Mesothelial cell of epicardium (in vitro differentiated cells): ENCODE results near the gene SLC2A4. TPM values are rescaled to one million over a fixed set of nuclear protein-coding genes. Genes with fewer than 3 reads are reported as not detected.
A peak's percentile ranks its signal among the peaks of the same experiment; 100 is the strongest.

Experiments used
- DNase-seq, 2 experiments: peaks; one replicate each; pipeline ENCODE4 v3.0.0; 2021; ENCODE audit warnings: low spot score in 2 of 2; ENCODE audit not compliant: unreplicated experiment in 2 of 2
- H3K27ac Mint-ChIP-seq: 2 replicates; pipeline ENCODE4 v1.8.0; 2021; ENCODE audit warnings: mixed read lengths
- H3K27me3 Mint-ChIP-seq: 2 replicates; pipeline ENCODE4 v1.8.0; 2021; ENCODE audit warnings: low read depth, mixed read lengths
- H3K36me3 Mint-ChIP-seq: 2 replicates; pipeline ENCODE4 v1.8.0; 2021; ENCODE audit warnings: mixed read lengths
- H3K4me1 Mint-ChIP-seq: 2 replicates; pipeline ENCODE4 v1.8.0; 2021; ENCODE audit warnings: mixed read lengths
- H3K4me3 Mint-ChIP-seq: 2 replicates; pipeline ENCODE4 v1.8.0; 2021; ENCODE audit warnings: mild to moderate bottlenecking, moderate library complexity, mixed read lengths
- H3K9me3 Mint-ChIP-seq: 2 replicates; pipeline ENCODE4 v1.8.0; 2021; ENCODE audit warnings: mixed read lengths
- total RNA-seq: library from RNA; stranded (reverse); gene quantifications from 3 replicates; pipeline ENCODE4 v1.2.1, GENCODE V29; 2021
- TF ChIP-seq, protein P1 (sequence below): fragments of 200-600 bp; sonication (generic); IDR thresholded peaks from one replicate; pipeline ENCODE4 v1.5.0; 2021; ENCODE audit warnings: antibody characterized with exemption; ENCODE audit not compliant: unreplicated experiment

Gene SLC2A4
- total RNA-seq, 1 donor from 2014 or later: 1.6 TPM

DNA sequence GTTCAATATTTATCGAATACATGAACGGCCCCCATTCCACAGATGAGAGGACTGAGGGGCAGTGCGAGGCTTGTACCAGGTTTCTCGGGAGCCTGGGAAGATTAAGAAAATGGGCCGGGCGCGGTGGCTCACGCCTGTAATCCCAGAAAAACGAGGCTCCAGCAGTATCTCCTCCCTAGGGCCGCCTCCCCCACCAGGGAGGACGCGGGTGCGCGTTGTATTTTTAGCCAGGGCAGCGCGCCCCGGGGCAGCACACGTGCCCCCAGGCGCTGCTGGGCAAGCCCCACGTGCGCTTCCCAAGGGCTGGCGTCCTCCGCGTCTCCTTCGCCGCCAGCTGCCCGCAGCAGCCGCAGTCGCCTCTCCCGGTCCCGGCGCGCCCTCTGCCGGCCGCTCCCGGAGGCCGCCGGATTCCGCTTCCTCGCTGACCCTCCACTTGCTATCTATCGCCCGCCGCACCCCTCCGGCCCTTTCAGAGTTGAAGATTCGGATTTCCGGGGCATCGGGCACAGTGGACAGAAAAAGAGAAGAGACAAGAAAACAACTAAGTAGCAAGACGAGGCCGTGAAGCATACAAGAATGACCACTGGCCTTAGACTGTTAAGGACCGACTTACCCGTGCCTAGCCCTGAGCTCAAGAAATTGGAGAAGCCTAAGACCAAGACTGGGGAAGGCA lies 14.8 kb downstream of the SLC2A4 start:
- peak; percentile 79 to 89 for DNase-seq
- peaks cover 63% of the 10 kb centered on the region for H3K27me3 Mint-ChIP-seq
- peak overlapping the region; percentile 44 for H3K4me3 Mint-ChIP-seq

GRCh38 chr17:7304179-7304578 lies 22.7 kb downstream of the SLC2A4 start:
- H3K4me1 Mint-ChIP-seq: peaks cover 11% of the 10 kb centered on the region
- no peaks in the 10 kb centered on the region for H3K9me3 Mint-ChIP-seq
- TF ChIP-seq, protein P1, sequence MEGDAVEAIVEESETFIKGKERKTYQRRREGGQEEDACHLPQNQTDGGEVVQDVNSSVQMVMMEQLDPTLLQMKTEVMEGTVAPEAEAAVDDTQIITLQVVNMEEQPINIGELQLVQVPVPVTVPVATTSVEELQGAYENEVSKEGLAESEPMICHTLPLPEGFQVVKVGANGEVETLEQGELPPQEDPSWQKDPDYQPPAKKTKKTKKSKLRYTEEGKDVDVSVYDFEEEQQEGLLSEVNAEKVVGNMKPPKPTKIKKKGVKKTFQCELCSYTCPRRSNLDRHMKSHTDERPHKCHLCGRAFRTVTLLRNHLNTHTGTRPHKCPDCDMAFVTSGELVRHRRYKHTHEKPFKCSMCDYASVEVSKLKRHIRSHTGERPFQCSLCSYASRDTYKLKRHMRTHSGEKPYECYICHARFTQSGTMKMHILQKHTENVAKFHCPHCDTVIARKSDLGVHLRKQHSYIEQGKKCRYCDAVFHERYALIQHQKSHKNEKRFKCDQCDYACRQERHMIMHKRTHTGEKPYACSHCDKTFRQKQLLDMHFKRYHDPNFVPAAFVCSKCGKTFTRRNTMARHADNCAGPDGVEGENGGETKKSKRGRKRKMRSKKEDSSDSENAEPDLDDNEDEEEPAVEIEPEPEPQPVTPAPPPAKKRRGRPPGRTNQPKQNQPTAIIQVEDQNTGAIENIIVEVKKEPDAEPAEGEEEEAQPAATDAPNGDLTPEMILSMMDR: no peak
- H3K36me3 Mint-ChIP-seq: no peaks in the 10 kb centered on the region
- H3K27me3 Mint-ChIP-seq: peaks cover 7% of the 10 kb centered on the region
- H3K4me3 Mint-ChIP-seq: no peak overlapping the region
- no peak for DNase-seq
- H3K27ac Mint-ChIP-seq: no peak overlapping the region

More for the DNA sequence above, 14.8 kb downstream of the SLC2A4 start:
- TF ChIP-seq, protein P1: peak; percentile 87
- Mint-ChIP-seq H3K27ac (no peak overlapping the region), H3K9me3 (no peaks in the 10 kb centered on the region), H3K4me1 (peaks cover 25% of the 10 kb centered on the region), H3K36me3 (no peaks in the 10 kb centered on the region)

DNA sequence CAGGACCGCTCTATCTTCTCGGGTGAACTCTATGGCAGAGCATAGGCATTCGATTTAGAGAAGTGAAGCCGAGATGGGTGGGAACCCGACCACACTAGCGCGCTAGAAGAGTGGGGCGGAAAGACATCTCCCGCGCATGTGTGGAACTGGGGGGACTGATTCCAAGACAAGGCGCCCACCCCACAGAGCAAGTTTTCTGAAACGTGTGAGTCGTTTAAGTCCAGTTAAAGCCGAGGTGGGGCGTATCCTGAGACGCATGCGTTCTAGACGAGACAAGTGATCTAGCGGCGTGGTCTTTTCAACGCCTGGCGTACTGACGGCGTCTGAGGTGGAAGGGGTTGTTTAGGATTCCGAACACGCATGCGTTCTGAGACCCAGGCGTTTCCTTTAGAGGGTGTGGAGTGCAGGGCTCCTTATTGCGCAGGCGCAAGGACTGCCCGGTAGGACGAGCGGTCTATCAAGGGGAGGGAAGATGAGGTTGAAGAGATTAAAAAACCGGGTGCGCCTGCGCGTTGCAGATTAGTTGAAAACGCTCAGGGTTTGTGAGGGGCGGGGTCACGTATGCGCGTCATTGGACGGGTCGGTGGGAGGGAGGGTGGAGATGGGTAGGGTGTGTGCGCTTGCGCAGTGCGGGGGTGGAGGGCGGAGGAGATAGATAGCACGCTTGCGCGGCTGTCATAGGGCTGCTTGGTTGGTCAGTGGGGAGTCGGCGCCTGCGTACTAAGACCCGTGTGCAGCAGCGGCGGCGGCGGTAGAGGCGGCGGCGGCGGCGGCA lies 25.6 kb downstream of the SLC2A4 start, which contains the start of gene EIF5A:
TSS of gene EIF5A (plus strand) at position 718 of the 775 bp plus-strand sequence. CDS start 2,008 bp downstream, outside the sequence.
- TF ChIP-seq, protein P1: no peak
- Mint-ChIP-seq H3K27me3 (no peaks in the 10 kb centered on the region), H3K9me3 (no peaks in the 10 kb centered on the region), H3K27ac (peak within 1 kb of the TSS; percentile 97), H3K4me1 (peaks cover 27% of the 10 kb centered on the region), H3K4me3 (peak within 1 kb of the TSS; percentile 80), H3K36me3 (peaks cover 17% of the 10 kb centered on the region)
- peak; percentile 100 for DNase-seq

DNA sequence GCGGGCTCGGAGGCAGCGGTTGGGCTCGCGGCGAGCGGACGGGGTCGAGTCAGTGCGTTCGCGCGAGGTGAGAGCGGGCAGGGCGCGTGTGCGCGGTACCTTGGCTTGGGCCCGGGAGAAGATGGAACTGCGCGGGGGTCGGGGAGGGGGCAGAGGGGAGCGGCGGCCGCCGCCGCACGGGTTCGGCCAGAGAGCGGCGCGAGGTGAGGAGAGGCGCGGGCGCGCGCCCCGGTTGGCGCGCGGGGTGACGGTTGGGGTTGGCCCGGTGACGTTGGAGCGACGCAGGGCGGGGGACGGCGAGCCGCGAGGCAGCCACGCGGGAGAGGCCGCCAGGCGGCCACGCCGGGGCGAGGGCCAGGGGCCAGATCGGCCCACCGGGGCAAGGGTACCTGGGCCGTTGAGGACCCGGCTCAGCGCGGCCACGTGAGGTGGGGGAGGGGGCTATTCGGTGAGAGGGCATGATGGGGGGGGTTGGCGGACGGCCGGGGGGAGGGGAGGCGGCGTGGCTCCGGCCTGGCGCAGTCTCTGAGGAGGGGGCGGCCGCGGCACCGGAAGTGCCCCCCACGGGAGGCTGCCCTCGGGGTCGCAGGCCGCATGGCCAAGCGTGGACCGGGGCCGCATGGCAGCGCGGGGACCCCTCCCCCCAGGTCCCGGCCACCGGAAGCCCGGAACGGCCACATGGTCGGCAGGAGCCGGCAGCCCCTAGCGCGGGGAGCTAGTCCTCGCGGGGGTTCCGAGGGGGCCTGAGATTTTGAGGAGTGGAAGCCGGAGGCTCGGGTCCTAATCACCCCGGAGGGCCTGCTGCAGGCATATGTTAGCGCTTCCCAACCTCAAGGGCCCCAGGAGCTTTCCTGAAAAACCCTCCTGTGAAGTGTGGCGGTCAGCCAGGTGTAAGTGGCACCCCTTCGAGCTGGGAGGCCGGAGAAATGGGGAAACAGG lies 26.4 kb downstream of the SLC2A4 start:
- Mint-ChIP-seq H3K4me1 (peaks cover 27% of the 10 kb centered on the region), H3K4me3 (peak overlapping the region; percentile 80), H3K9me3 (no peaks in the 10 kb centered on the region), H3K27me3 (no peaks in the 10 kb centered on the region), H3K36me3 (peaks cover 23% of the 10 kb centered on the region), H3K27ac (peak overlapping the region; percentile 97)
- DNase-seq: no peak
- TF ChIP-seq, protein P1: no peak
